DOHH2 (cell line): ENCODE data around the gene TACR3.

Experiments used
- H3F3A ChIP-seq: fragments of 200-600 bp; sonication (generic), shearing (Covaris generic); 2 replicates; pipeline ENCODE4 v1.6.0; 2016; ENCODE audit warnings: antibody characterized with exemption, mild to moderate bottlenecking; ENCODE audit not compliant: control insufficient read depth, insufficient read depth
- H3K27ac ChIP-seq: fragments of 200-600 bp; sonication (generic); 2 replicates; pipeline ENCODE4 v1.5.1; 2014; ENCODE audit warnings: low read depth, mild to moderate bottlenecking, low read length, moderate library complexity
- H3K27me3 ChIP-seq: fragments of 200-600 bp; sonication (generic); 2 replicates; pipeline ENCODE4 v1.6.1; 2014; ENCODE audit warnings: mild to moderate bottlenecking, low read length, mixed read lengths; ENCODE audit not compliant: control insufficient read depth
- H3K36me3 ChIP-seq: fragments of 200-600 bp; sonication (generic); 2 replicates; pipeline ENCODE4 v1.6.1; 2014; ENCODE audit warnings: mild to moderate bottlenecking, low read length, moderate library complexity, mixed read lengths; ENCODE audit not compliant: control insufficient read depth
- H3K4me1 ChIP-seq: fragments of 200-600 bp; sonication (generic); 2 replicates; pipeline ENCODE4 v1.6.1; 2014; ENCODE audit warnings: mild to moderate bottlenecking, low read length, mixed read lengths; ENCODE audit not compliant: control insufficient read depth
- H3K4me2 ChIP-seq: fragments of 200-600 bp; sonication (generic); 2 replicates; pipeline ENCODE4 v1.6.0; 2014; ENCODE audit warnings: mild to moderate bottlenecking, low read length, moderate library complexity
- H3K4me3 ChIP-seq: fragments of 200-600 bp; sonication (generic); 2 replicates; pipeline ENCODE4 v1.5.1; 2014; ENCODE audit warnings: mild to moderate bottlenecking, low read length, mixed read lengths
- H3K79me2 ChIP-seq: fragments of 200-600 bp; sonication (generic); 2 replicates; pipeline ENCODE4 v1.6.1; 2014; ENCODE audit warnings: mild to moderate bottlenecking, low read length, mixed read lengths; ENCODE audit not compliant: control insufficient read depth
- H3K9me2 ChIP-seq: fragments of 200-600 bp; sonication (generic); replicated peaks from 2 replicates; pipeline ENCODE4 v1.6.1; 2014; ENCODE audit warnings: mild to moderate bottlenecking, low read length, mixed read lengths; ENCODE audit not compliant: control insufficient read depth
- H3K9me3 ChIP-seq: fragments of 200-600 bp; sonication (generic); 2 replicates; pipeline ENCODE4 v1.6.1; 2014; ENCODE audit warnings: antibody characterized with exemption, low read length, mixed read lengths; ENCODE audit not compliant: control insufficient read depth, insufficient read depth
- H4K20me1 ChIP-seq: fragments of 200-600 bp; sonication (generic); 2 replicates; pipeline ENCODE4 v1.6.0; 2014; ENCODE audit warnings: low read depth, mild to moderate bottlenecking, antibody characterized with exemption, low read length, moderate library complexity; ENCODE audit not compliant: control insufficient read depth, insufficient read depth
- CTCF ChIP-seq: fragments of 200-600 bp; sonication (generic); IDR thresholded peaks from one replicate; pipeline ENCODE4 v1.5.1; 2014; ENCODE audit warnings: antibody characterized with exemption, mild to moderate bottlenecking, low read depth, low read length; ENCODE audit not compliant: poor library complexity, severe bottlenecking
- EZH2phosphoT487 ChIP-seq: fragments of 200-600 bp; sonication (generic); IDR thresholded peaks from 2 replicates; pipeline ENCODE4 v1.6.1; 2017; ENCODE audit warnings: borderline replicate concordance, mild to moderate bottlenecking, antibody characterized with exemption, low read length, moderate library complexity, mixed read lengths

TACR3 gene

GRCh38 chr4:103645991-103646390, 73.8 kb downstream of the TACR3 start:
- no peak overlapping the region for H3K4me3 ChIP-seq
- no peaks in the 10 kb centered on the region for H3K79me2 ChIP-seq
- no peaks in the 10 kb centered on the region for H3K36me3 ChIP-seq
- H3K4me1 ChIP-seq, result no peaks in the 10 kb centered on the region
- TF ChIP-seq EZH2phosphoT487, result no peak
- H3K9me2 ChIP-seq, result no peaks in the 10 kb centered on the region
- no peaks in the 10 kb centered on the region for H3K27me3 ChIP-seq
- no peaks in the 10 kb centered on the region for H4K20me1 ChIP-seq
- H3K9me3 ChIP-seq, result no peaks in the 10 kb centered on the region
- H3K4me2 ChIP-seq, result no peak overlapping the region
- H3K27ac ChIP-seq, result no peak overlapping the region
- no peaks in the 10 kb centered on the region for H3F3A ChIP-seq

GRCh38 chr4:103634236-103634635, 85.5 kb downstream of the TACR3 start:
- no peak for TF ChIP-seq CTCF
- no peak for TF ChIP-seq EZH2phosphoT487
- Histone ChIP-seq H3K4me3 (no peak overlapping the region), H3K4me2 (no peak overlapping the region), H3F3A (no peaks in the 10 kb centered on the region), H3K27me3 (no peaks in the 10 kb centered on the region), H3K36me3 (no peaks in the 10 kb centered on the region), H3K27ac (no peak overlapping the region), H3K9me3 (no peaks in the 10 kb centered on the region), H3K79me2 (no peaks in the 10 kb centered on the region), H3K9me2 (no peaks in the 10 kb centered on the region), H4K20me1 (no peaks in the 10 kb centered on the region), H3K4me1 (no peaks in the 10 kb centered on the region)

GRCh38 chr4:103626296-103626695, 93.5 kb downstream of the TACR3 start:
- H3K79me2 ChIP-seq, result no peaks in the 10 kb centered on the region
- no peak overlapping the region for H3K4me3 ChIP-seq
- H3F3A ChIP-seq, result no peaks in the 10 kb centered on the region
- TF ChIP-seq CTCF, result no peak
- TF ChIP-seq EZH2phosphoT487, result no peak
- no peaks in the 10 kb centered on the region for H3K9me3 ChIP-seq
- no peaks in the 10 kb centered on the region for H3K27me3 ChIP-seq
- H3K4me2 ChIP-seq, result no peak overlapping the region
- H4K20me1 ChIP-seq, result no peaks in the 10 kb centered on the region
- no peaks in the 10 kb centered on the region for H3K9me2 ChIP-seq
- no peak overlapping the region for H3K27ac ChIP-seq
- H3K36me3 ChIP-seq, result no peaks in the 10 kb centered on the region
- H3K4me1 ChIP-seq, result no peaks in the 10 kb centered on the region

GRCh38 chr4:103591841-103592240, 127.9 kb downstream of the TACR3 start:
- H3K4me2 ChIP-seq, result no peak overlapping the region
- H3K27me3 ChIP-seq, result no peaks in the 10 kb centered on the region
- H3F3A ChIP-seq, result no peaks in the 10 kb centered on the region
- no peaks in the 10 kb centered on the region for H3K79me2 ChIP-seq
- no peaks in the 10 kb centered on the region for H4K20me1 ChIP-seq
- no peaks in the 10 kb centered on the region for H3K36me3 ChIP-seq
- no peaks in the 10 kb centered on the region; the same call in 1 of the 2 replicates for H3K9me2 ChIP-seq
- H3K27ac ChIP-seq, result no peak overlapping the region
- H3K4me1 ChIP-seq, result no peaks in the 10 kb centered on the region
- H3K4me3 ChIP-seq, result no peak overlapping the region
- TF ChIP-seq CTCF, result no peak
- TF ChIP-seq EZH2phosphoT487, result no peak
- H3K9me3 ChIP-seq, result no peaks in the 10 kb centered on the region
